Measurements from ENCODE around the gene HLA-A. TPM values are rescaled to one million over a fixed set of nuclear protein-coding genes. Genes with fewer than 3 reads are reported as not detected.

Gene HLA-A
- total and polyA plus RNA-seq, 2 of the 13 experiments (the other 11 are each of a cell fraction or from before 2014, with no cell fraction given): 345 to 527 TPM

DNA sequence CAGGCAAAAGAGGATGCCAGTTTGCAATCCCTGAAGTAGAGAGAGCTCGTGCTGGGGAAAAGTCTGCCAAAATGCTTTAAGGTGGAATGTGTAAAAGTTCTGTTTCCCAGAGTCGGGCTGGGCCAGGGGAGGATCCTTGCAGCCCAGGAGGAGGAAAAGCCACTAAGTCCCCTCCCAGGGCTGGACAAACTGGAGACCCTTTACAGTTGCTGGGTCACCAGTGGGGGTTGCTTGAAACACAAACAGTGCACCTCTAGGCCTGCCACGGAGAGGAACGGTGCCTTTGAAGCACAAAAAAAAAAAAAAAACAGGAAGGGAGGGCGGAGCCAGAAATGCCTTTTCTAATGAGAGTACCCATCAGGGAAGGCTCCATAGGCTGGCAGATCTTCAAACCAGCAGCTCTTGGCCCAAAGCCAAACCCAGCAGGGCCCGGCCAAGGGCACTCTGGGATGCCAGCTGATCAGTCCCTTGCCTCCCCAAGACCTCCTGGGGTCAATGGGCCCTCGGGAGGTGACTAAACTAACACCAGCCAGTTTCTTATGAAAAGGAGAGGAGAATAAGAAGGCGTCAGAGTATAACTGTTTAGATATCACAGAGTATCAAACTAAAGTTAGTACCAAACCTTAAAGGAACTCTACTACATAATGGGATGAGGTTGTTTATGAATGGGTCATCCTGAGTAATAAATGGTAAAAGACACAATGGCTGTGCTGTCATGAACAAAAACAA, 23.7 kb downstream of the HLA-A start (continued):
- TF ChIP-seq ZBTB42 (CRISPR knock-in tag; IDR thresholded peaks at IDR 0.05) (no peak), MYNN (CRISPR knock-in tag; IDR thresholded peaks at IDR 0.05; ENCODE audit: low read depth) (no peak), ZNF264 (CRISPR knock-in tag; IDR thresholded peaks at IDR 0.05) (no peak), ZNF75D (CRISPR knock-in tag; IDR thresholded peaks at IDR 0.05; ENCODE audit: borderline replicate concordance) (no peak), NFE2 (CRISPR knock-in tag; IDR thresholded peaks at IDR 0.05) (no peak), GTF2F1 (IDR thresholded peaks at IDR 0.05; ENCODE audit: low read length) (no peak), ZNF549 (CRISPR knock-in tag; IDR thresholded peaks at IDR 0.05) (no peak), ZNF605 (CRISPR knock-in tag; IDR thresholded peaks at IDR 0.05) (0 out of 2 replicates have a peak, but pooled peaks have one; percentile 13), ZNF160 (CRISPR knock-in tag; IDR thresholded peaks at IDR 0.05) (no peak), ZNF841 (CRISPR knock-in tag; IDR thresholded peaks at IDR 0.05; ENCODE audit: borderline replicate concordance) (no peak), ATF1 (CRISPR knock-in tag; IDR thresholded peaks at IDR 0.05) (no peak), EED (CRISPR knock-in tag; IDR thresholded peaks at IDR 0.05) (no peak), ZNF644 (CRISPR knock-in tag; IDR thresholded peaks at IDR 0.05; ENCODE audit: low read depth) (0 out of 2 replicates have a peak, but pooled peaks have one; percentile 22), CEBPZ (IDR thresholded peaks at IDR 0.05; ENCODE audit: low read length) (no peak), HNF4G (IDR thresholded peaks at IDR 0.05; ENCODE audit: borderline replicate concordance, low read depth, low read length) (no peak; the same call in 1 of the 2 replicates), HNF4G (CRISPR knock-in tag; IDR thresholded peaks at IDR 0.05; ENCODE audit: borderline replicate concordance, low read depth) (no peak), NR2F6 (IDR thresholded peaks at IDR 0.05) (peak; percentile 53), NR2F6 (CRISPR knock-in tag; IDR thresholded peaks at IDR 0.05) (peak; percentile 70; the same call in 1 of the 2 replicates), ZNF878 (CRISPR knock-in tag; IDR thresholded peaks at IDR 0.05) (no peak; the same call in 1 of the 2 replicates), ZKSCAN5 (CRISPR knock-in tag; IDR thresholded peaks at IDR 0.05) (no peak), ZNF431 (CRISPR knock-in tag; IDR thresholded peaks at IDR 0.05; ENCODE audit: borderline replicate concordance, low read depth) (no peak), MTA1 (CRISPR knock-in tag; IDR thresholded peaks at IDR 0.05; ENCODE audit: borderline replicate concordance) (no peak), IRF2 (CRISPR knock-in tag; IDR thresholded peaks at IDR 0.05) (peak; percentile 61), SRSF4 (IDR thresholded peaks at IDR 0.05; ENCODE audit: low read depth, low read length, poor library complexity, severe bottlenecking) (no peak), FOXJ3 (CRISPR knock-in tag; IDR thresholded peaks at IDR 0.05; ENCODE audit: borderline replicate concordance) (no peak), ZNF343 (CRISPR knock-in tag; IDR thresholded peaks at IDR 0.05) (no peak)
- TF ChIP-seq, protein P1, sequence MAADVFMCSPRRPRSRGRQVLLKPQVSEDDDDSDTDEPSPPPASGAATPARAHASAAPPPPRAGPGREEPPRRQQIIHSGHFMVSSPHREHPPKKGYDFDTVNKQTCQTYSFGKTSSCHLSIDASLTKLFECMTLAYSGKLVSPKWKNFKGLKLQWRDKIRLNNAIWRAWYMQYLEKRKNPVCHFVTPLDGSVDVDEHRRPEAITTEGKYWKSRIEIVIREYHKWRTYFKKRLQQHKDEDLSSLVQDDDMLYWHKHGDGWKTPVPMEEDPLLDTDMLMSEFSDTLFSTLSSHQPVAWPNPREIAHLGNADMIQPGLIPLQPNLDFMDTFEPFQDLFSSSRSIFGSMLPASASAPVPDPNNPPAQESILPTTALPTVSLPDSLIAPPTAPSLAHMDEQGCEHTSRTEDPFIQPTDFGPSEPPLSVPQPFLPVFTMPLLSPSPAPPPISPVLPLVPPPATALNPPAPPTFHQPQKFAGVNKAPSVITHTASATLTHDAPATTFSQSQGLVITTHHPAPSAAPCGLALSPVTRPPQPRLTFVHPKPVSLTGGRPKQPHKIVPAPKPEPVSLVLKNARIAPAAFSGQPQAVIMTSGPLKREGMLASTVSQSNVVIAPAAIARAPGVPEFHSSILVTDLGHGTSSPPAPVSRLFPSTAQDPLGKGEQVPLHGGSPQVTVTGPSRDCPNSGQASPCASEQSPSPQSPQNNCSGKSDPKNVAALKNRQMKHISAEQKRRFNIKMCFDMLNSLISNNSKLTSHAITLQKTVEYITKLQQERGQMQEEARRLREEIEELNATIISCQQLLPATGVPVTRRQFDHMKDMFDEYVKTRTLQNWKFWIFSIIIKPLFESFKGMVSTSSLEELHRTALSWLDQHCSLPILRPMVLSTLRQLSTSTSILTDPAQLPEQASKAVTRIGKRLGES (CRISPR knock-in tag; IDR thresholded peaks at IDR 0.05; ENCODE audit: borderline replicate concordance): no peak

All from HepG2 (cell line).